KMS-11 (cell line): ENCODE measurements around the gene PPP1R9A.

Experiments
- H2AFZ ChIP-seq: fragments of 200-600 bp; sonication (generic); 2 replicates; pipeline ENCODE4 v1.6.1; 2016; ENCODE audit warnings: antibody characterized with exemption, mixed run types, low read depth
- H3K27ac ChIP-seq: fragments of 200-600 bp; sonication (generic); 2 replicates; pipeline ENCODE4 v1.6.1; 2016; ENCODE audit warnings: mild to moderate bottlenecking, mixed run types
- H3K27me3 ChIP-seq: fragments of 200-600 bp; sonication (generic); 2 replicates; pipeline ENCODE4 v1.6.1; 2017; ENCODE audit warnings: mild to moderate bottlenecking, low read depth, mixed run types, moderate library complexity; ENCODE audit not compliant: insufficient read depth
- H3K36me3 ChIP-seq: fragments of 200-600 bp; sonication (generic); 2 replicates; pipeline ENCODE4 v1.6.1; 2017; ENCODE audit warnings: mild to moderate bottlenecking, mixed run types; ENCODE audit not compliant: insufficient read depth
- H3K4me1 ChIP-seq: fragments of 200-600 bp; sonication (generic); 2 replicates; pipeline ENCODE4 v1.6.1; 2016; ENCODE audit warnings: mild to moderate bottlenecking, low read depth, mixed run types; ENCODE audit not compliant: poor library complexity, severe bottlenecking
- H3K4me2 ChIP-seq: fragments of 200-600 bp; sonication (generic); 2 replicates; pipeline ENCODE4 v1.7.0; 2016; ENCODE audit warnings: mild to moderate bottlenecking, mixed run types
- H3K4me3 ChIP-seq: fragments of 200-600 bp; sonication (generic); IDR thresholded peaks from 2 replicates; pipeline ENCODE4 v1.6.1; 2017; ENCODE audit warnings: low read depth, low read length, mixed read lengths; ENCODE audit not compliant: insufficient read depth
- H3K79me2 ChIP-seq: fragments of 200-600 bp; sonication (generic); 2 replicates; pipeline ENCODE4 v1.6.1; 2016; ENCODE audit warnings: low read depth, mixed run types; ENCODE audit not compliant: insufficient read depth
- H3K9ac ChIP-seq: fragments of 200-600 bp; sonication (generic); 2 replicates; pipeline ENCODE4 v1.6.1; 2016; ENCODE audit warnings: mild to moderate bottlenecking, mixed run types
- H4K20me1 ChIP-seq: fragments of 200-600 bp; sonication (generic); 2 replicates; pipeline ENCODE4 v1.6.1; 2016; ENCODE audit warnings: mild to moderate bottlenecking, mixed run types; ENCODE audit not compliant: insufficient read depth
- TF ChIP-seq, protein P1 (sequence below): fragments of 200-600 bp; sonication (generic); conservative IDR thresholded peaks from 2 replicates; pipeline ENCODE4 v1.6.1; 2017; ENCODE audit warnings: low read depth, mild to moderate bottlenecking, antibody characterized with exemption, low read length, moderate library complexity, mixed read lengths

Gene PPP1R9A

DNA sequence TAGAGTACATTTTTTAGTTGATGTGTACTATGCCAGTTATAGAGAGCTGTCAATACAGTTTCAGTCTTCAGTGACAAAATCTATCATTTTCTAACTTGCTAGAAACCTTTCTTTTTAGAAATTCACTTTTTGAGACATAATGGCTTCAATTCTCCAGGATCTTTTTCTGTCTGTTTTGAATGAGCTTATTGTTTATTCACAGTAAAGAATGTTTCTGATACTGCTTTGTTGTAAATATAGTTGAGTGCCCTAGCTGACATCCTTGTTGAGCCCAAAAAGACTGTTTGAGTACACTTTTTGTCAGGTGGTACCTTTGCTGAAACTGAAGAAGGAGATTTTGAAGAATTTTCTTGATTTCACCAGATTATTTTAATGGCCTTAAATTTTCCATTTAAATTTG lies 139.9 kb downstream of the PPP1R9A start:
- no peak overlapping the region for H3K4me3 ChIP-seq
- no peak overlapping the region for H3K27ac ChIP-seq
- no peaks in the 10 kb centered on the region for H3K79me2 ChIP-seq
- no peak overlapping the region for H3K9ac ChIP-seq
- H3K4me2 ChIP-seq: no peak overlapping the region
- no peaks in the 10 kb centered on the region for H3K4me1 ChIP-seq
- H3K36me3 ChIP-seq: no peaks in the 10 kb centered on the region
- TF ChIP-seq, protein P1, sequence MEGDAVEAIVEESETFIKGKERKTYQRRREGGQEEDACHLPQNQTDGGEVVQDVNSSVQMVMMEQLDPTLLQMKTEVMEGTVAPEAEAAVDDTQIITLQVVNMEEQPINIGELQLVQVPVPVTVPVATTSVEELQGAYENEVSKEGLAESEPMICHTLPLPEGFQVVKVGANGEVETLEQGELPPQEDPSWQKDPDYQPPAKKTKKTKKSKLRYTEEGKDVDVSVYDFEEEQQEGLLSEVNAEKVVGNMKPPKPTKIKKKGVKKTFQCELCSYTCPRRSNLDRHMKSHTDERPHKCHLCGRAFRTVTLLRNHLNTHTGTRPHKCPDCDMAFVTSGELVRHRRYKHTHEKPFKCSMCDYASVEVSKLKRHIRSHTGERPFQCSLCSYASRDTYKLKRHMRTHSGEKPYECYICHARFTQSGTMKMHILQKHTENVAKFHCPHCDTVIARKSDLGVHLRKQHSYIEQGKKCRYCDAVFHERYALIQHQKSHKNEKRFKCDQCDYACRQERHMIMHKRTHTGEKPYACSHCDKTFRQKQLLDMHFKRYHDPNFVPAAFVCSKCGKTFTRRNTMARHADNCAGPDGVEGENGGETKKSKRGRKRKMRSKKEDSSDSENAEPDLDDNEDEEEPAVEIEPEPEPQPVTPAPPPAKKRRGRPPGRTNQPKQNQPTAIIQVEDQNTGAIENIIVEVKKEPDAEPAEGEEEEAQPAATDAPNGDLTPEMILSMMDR: no peak
- no peak overlapping the region for H2AFZ ChIP-seq
- no peaks in the 10 kb centered on the region for H3K27me3 ChIP-seq
- H4K20me1 ChIP-seq: no peaks in the 10 kb centered on the region

DNA sequence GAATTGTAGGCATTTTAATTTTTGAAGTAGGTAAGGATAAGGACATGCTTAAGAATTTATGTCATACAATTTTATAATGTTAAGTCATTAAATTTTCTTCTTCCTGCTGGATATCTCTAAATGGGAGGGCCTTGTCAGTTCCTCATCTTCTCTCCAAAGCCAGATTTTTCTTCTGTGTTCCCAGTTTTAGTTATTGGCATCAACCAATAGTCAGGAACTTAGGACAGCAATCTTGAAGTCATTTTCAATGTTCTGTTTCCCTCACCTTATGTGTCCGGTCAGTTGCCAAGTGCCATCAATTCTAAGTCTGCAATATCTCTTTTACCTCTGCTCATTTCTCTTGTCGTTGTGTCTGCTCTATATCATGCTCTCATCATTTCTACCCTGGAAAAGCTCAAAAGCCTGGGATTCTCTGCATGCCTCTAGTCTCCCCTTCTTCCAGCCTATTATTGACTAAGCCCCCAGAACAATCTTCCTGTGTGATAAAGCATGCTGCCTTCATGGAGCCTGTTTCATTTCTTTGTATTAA lies 145.2 kb downstream of the PPP1R9A start:
- H4K20me1 ChIP-seq: no peaks in the 10 kb centered on the region
- no peaks in the 10 kb centered on the region for H3K4me1 ChIP-seq
- H3K36me3 ChIP-seq: no peaks in the 10 kb centered on the region
- no peak overlapping the region for H3K27ac ChIP-seq
- TF ChIP-seq, protein P1: no peak
- no peak overlapping the region for H2AFZ ChIP-seq
- H3K4me3 ChIP-seq: no peak overlapping the region
- no peak overlapping the region for H3K4me2 ChIP-seq
- no peaks in the 10 kb centered on the region for H3K27me3 ChIP-seq
- H3K9ac ChIP-seq: no peak overlapping the region
- no peaks in the 10 kb centered on the region for H3K79me2 ChIP-seq

DNA sequence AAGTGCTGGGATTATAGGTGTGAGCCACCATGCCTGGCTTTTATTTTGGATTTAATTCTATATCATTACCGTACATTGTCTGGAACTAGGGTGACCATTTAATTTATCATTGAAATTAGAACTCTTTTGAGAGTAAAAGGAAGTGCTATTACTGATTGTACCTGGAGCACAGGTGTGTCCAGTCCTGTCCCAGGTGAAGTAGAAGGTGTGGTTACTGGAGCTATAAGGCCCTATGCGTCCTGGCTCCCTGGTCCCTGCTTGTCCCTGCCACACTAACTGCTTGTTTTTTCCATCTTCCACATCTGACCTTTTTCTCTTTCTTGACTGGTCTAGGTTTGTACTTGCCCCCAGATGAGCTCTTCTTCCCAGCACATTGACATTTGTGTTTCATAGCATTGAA lies 147.0 kb downstream of the PPP1R9A start:
- H3K4me2 ChIP-seq: no peak overlapping the region
- no peak overlapping the region for H3K9ac ChIP-seq
- no peaks in the 10 kb centered on the region for H3K36me3 ChIP-seq
- H3K27ac ChIP-seq: no peak overlapping the region
- no peaks in the 10 kb centered on the region for H3K4me1 ChIP-seq
- H4K20me1 ChIP-seq: no peaks in the 10 kb centered on the region
- no peak overlapping the region for H3K4me3 ChIP-seq
- H3K27me3 ChIP-seq: no peaks in the 10 kb centered on the region
- H3K79me2 ChIP-seq: no peaks in the 10 kb centered on the region
- H2AFZ ChIP-seq: no peak overlapping the region
- TF ChIP-seq, protein P1: no peak

DNA sequence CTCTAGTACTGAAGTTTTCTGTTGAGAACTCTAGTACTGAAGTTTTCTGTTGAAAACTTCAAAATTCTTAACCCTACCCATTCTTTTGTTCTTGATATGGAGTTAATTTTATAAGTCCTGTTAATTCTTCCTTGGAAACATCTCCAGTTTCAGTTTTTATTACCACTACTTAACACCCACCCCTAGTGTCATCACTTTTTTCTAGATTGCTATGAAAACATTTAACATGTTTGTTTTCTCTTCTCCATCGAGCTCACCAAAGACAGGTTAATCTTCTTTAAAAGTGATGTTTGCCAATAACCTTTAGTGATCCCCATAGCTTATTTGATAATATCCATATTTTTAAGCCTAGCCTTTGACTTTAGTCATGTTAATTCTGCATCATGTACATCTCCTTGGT lies 147.9 kb downstream of the PPP1R9A start:
- no peaks in the 10 kb centered on the region for H4K20me1 ChIP-seq
- H3K4me2 ChIP-seq: no peak overlapping the region
- no peaks in the 10 kb centered on the region for H3K36me3 ChIP-seq
- no peaks in the 10 kb centered on the region for H3K79me2 ChIP-seq
- no peaks in the 10 kb centered on the region for H3K27me3 ChIP-seq
- no peak overlapping the region for H3K4me3 ChIP-seq
- H3K4me1 ChIP-seq: no peaks in the 10 kb centered on the region
- H3K9ac ChIP-seq: no peak overlapping the region
- no peak overlapping the region for H3K27ac ChIP-seq
- TF ChIP-seq, protein P1: no peak
- no peak overlapping the region for H2AFZ ChIP-seq
